ENCODE measurements around the gene NEK5.
"Not testable (repeated sequence)": the region's sequence is repeated elsewhere in the genome, so short reads cannot be mapped to it uniquely, and the experiment has no call there.

Gene NEK5

GRCh38 chr13:52128714-52129700 is at the start of gene NEK5:
Gene NEK5, minus strand, starts transcription at chr13:52129073. Its CDS starts 1,591 bp downstream, at chr13:52127482.
- DNase-seq (ENCODE audit: low spot score), result peak; percentile 32

- DNase-seq (ENCODE audit: low spot score), result no peak
Measured at GRCh38 chr13:52177276-52177675, 48.4 kb upstream of the NEK5 start.

- not testable (repeated sequence) for DNase-seq (ENCODE audit: low spot score)
Measured at GRCh38 chr13:52173970-52174369, 45.1 kb upstream of the NEK5 start.

- DNase-seq (ENCODE audit: low spot score), result no peak
Measured at GRCh38 chr13:52173373-52173772, 44.5 kb upstream of the NEK5 start.

- DNase-seq (ENCODE audit: low spot score), result not testable (repeated sequence)
Measured at GRCh38 chr13:52171686-52172085, 42.8 kb upstream of the NEK5 start.

- not testable (repeated sequence) for DNase-seq (ENCODE audit: low spot score)
Measured at GRCh38 chr13:52170828-52171391, 42.0 kb upstream of the NEK5 start.

- DNase-seq (ENCODE audit: low spot score), result no peak
Measured at GRCh38 chr13:52169839-52170238, 41.0 kb upstream of the NEK5 start.

- no peak for DNase-seq (ENCODE audit: low spot score)
Measured at GRCh38 chr13:52165411-52165810, 36.5 kb upstream of the NEK5 start.

GRCh38 chr13:52164989-52165388 is 36.1 kb upstream of the NEK5 start:
- DNase-seq (ENCODE audit: low spot score), result no peak

GRCh38 chr13:52163878-52164277 is 35.0 kb upstream of the NEK5 start:
- DNase-seq (ENCODE audit: low spot score), result not testable (repeated sequence)

GRCh38 chr13:52162279-52163101 is 33.6 kb upstream of the NEK5 start:
- no peak for DNase-seq (ENCODE audit: low spot score)

- DNase-seq (ENCODE audit: low spot score), result no peak
Measured at GRCh38 chr13:52161181-52161646, 32.3 kb upstream of the NEK5 start.

- DNase-seq (ENCODE audit: low spot score), result no peak
Measured at GRCh38 chr13:52160506-52160905, 31.6 kb upstream of the NEK5 start.

GRCh38 chr13:52160053-52160452 is 31.2 kb upstream of the NEK5 start:
- no peak for DNase-seq (ENCODE audit: low spot score)

GRCh38 chr13:52159159-52159982 is 30.5 kb upstream of the NEK5 start, which contains the start of gene NEK3:
Gene NEK3, minus strand, starts transcription at chr13:52159597. Its CDS starts 3,406 bp downstream, at chr13:52156191.
- DNase-seq (ENCODE audit: low spot score), result peak; percentile 39

GRCh38 chr13:52158629-52159158 is 29.8 kb upstream of the NEK5 start:
- no peak for DNase-seq (ENCODE audit: low spot score)

- DNase-seq (ENCODE audit: low spot score), result no peak
Measured at GRCh38 chr13:52156724-52157261, 27.9 kb upstream of the NEK5 start.

- DNase-seq (ENCODE audit: low spot score), result no peak
Measured at GRCh38 chr13:52155177-52155576, 26.3 kb upstream of the NEK5 start.

GRCh38 chr13:52147225-52147624 is 18.4 kb upstream of the NEK5 start:
- DNase-seq (ENCODE audit: low spot score), result no peak

- no peak for DNase-seq (ENCODE audit: low spot score)
Measured at GRCh38 chr13:52141299-52141698, 12.4 kb upstream of the NEK5 start.

- DNase-seq (ENCODE audit: low spot score), result no peak
Measured at GRCh38 chr13:52137489-52137888, 8.6 kb upstream of the NEK5 start.
